Panc1 (cell line): ENCODE results near the gene CPA2. TPM values are rescaled to one million over a fixed set of nuclear protein-coding genes. Genes with fewer than 3 reads are reported as not detected.

Source experiments
- ATAC-seq: fragments of 200-7000 bp; cut with Tn5 transposase; 2 replicates; pipeline ENCODE4 v1.9.1; 2020; ENCODE audit warnings: mild to moderate bottlenecking, moderate library complexity
- BruUV-seq: library from RNA; stranded (reverse); fragments of 400-500 nt; replicated peaks from 2 replicates; lab custom pipeline; 2021; lab: Mats Ljungman, UMichigan
- CTCF ChIA-PET: fragments of 300-600 bp; sonication (Branson Sonifier 250); formaldehyde crosslinking; loops from one replicate; lab custom pipeline; 2022; ENCODE audit warnings: antibody characterized with exemption; lab: Charles Lee
- POLR2A ChIA-PET: fragments of 300-600 bp; sonication (Branson Sonifier 250); formaldehyde crosslinking; loops from one replicate; lab custom pipeline; 2022; ENCODE audit warnings: antibody characterized with exemption; lab: Charles Lee
- DNase-seq: peaks from one replicate; pipeline ENCODE4 v3.0.0-alpha.2; 2010; ENCODE audit warnings: low read depth, low spot score
- H3K27ac ChIP-seq: 2 replicates; pipeline ENCODE4 v1.5.1; 2011; ENCODE audit warnings: mild to moderate bottlenecking, low read length, inconsistent platforms
- H3K27me3 ChIP-seq: fragments of 200-500 bp; sonication (Bioruptor generic); 2 replicates; pipeline ENCODE4 v1.6.0; 2014; ENCODE audit warnings: low read length, inconsistent platforms; ENCODE audit not compliant: control insufficient read depth, insufficient read depth
- H3K36me3 ChIP-seq: fragments of 200-500 bp; sonication (Bioruptor generic); 2 replicates; pipeline ENCODE4 v1.5.1; 2014; ENCODE audit warnings: inconsistent platforms, mild to moderate bottlenecking, low read length, moderate library complexity; ENCODE audit not compliant: control insufficient read depth, insufficient read depth
- H3K4me1 ChIP-seq: 2 replicates; pipeline ENCODE4 v1.5.1; 2011; ENCODE audit warnings: inconsistent platforms, mild to moderate bottlenecking, low read length, moderate library complexity; ENCODE audit not compliant: control insufficient read depth, insufficient read depth
- H3K4me3 ChIP-seq, 2 experiments: 2 replicates each; pipeline ENCODE4 v1.5.1; 2011 to 2012; ENCODE audit warnings: low read depth in 2 of 2, low read length in 2 of 2, mild to moderate bottlenecking in 2 of 2, inconsistent platforms in 1 of 2, moderate library complexity in 1 of 2
- H3K9me3 ChIP-seq: fragments of 200-500 bp; sonication (Bioruptor generic); 2 replicates; pipeline ENCODE4 v1.5.1; 2014; ENCODE audit warnings: low read depth, mild to moderate bottlenecking, inconsistent platforms, low read length, moderate library complexity; ENCODE audit not compliant: control insufficient read depth, insufficient read depth
- POLR2AphosphoS5 ChIP-seq: IDR thresholded peaks from 2 replicates; pipeline ENCODE4 v1.6.1; 2012; ENCODE audit warnings: mild to moderate bottlenecking, low read depth, low read length, moderate library complexity
- SIN3A ChIP-seq: IDR thresholded peaks from 2 replicates; pipeline ENCODE4 v1.6.1; 2012; ENCODE audit warnings: low read depth, mild to moderate bottlenecking, low read length, moderate library complexity, borderline replicate concordance; ENCODE audit not compliant: insufficient read depth
- TCF7L2 ChIP-seq: IDR thresholded peaks from 2 replicates; pipeline ENCODE4 v1.6.1; 2011; ENCODE audit warnings: mild to moderate bottlenecking, low read depth, low read length, inconsistent platforms
- in situ Hi-C: cut with HindIII; loops from 2 replicates; pipeline ENCODE4 v1.10.0; 2016; ENCODE audit warnings: low sequenced_read_pairs, low pct_unique_long_range_greater_than_20kb
- intact Hi-C: fragments of 100-400 bp; cut with micrococcal nuclease; formaldehyde crosslinking; loops from one replicate; pipeline ENCODE4 v1.10.0; 2022; ENCODE audit not compliant: unreplicated experiment
- total RNA-seq: library from RNA; stranded (reverse); gene quantifications from one replicate; pipeline ENCODE4 v1.2.1, GENCODE V29; 2021; ENCODE audit not compliant: unreplicated experiment
- TF ChIP-seq, protein P1 (sequence below): fragments of 450-650 bp; IDR thresholded peaks from 2 replicates; pipeline ENCODE4 v1.5.1; 2017; ENCODE audit warnings: mild to moderate bottlenecking
- TF ChIP-seq, protein P2 (sequence below), 2 experiments: IDR thresholded peaks; 2 replicates each; pipeline ENCODE4 v1.6.1; 2011 to 2012; ENCODE audit warnings: low read depth in 2 of 2, control low read depth in 1 of 2, low read length in 1 of 2, mild to moderate bottlenecking in 1 of 2, moderate library complexity in 1 of 2; ENCODE audit not compliant: insufficient read depth in 1 of 2

CPA2 gene
- total RNA-seq, 1 experiment from 2014 or later: 0.87 TPM

DNA sequence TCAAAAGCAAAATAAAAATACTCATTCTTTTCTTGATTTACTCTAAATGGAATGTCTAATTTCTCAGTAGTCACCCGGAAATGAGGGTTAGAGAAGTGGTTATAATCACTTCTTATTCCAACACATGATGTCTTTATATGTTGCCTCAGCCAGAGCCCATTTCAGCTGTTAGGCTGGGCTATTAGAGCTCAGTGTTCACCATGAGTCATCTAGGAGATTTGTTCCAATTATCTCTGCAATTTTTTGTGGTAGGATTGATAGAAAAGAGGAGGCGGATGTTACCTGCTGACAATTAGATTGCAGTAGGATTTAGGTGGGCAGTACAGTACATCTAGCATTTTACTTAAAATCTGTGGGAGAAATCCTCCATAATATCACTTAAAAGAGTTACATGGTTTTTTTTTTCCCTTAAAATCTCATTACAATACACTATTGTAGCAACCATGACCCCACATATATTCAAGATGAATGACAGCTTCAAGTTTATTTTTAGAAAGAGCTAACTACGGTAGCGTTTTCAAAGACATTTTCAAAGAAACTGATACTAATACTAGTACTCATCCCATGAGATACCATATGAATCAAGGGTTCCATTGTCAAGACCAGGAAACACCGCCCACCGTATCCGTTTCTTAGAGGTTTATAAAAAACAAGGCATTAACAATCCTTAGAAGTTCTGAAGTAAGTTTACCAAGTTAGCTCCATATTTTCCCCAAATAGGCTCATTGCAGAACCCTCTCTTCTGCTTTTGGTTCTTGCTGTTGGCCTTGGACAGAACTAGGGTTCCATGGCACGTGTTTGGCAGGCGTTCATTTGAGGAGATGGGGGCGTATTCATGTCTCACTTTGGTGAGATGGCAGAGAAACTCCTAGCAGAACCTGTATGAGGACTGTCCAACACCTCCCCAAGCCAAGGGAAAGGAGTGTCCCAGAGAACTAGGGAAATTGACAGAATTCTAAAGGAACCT, 10.4 kb downstream of the CPA2 start:
- no peak overlapping the region for H3K27ac ChIP-seq
- no peak for DNase-seq
- H3K4me1 ChIP-seq: no peaks in the 10 kb centered on the region
- H3K9me3 ChIP-seq: no peaks in the 10 kb centered on the region
- ATAC-seq: no peak
- intact Hi-C loops (no loop called here), in situ Hi-C loops (no loop called here)
- no peak overlapping the region for H3K4me3 ChIP-seq
- no TSS peak for BruUV-seq
- TF ChIP-seq POLR2AphosphoS5: no peak
- H3K27me3 ChIP-seq: no peaks in the 10 kb centered on the region
- no peaks in the 10 kb centered on the region for H3K36me3 ChIP-seq
- POLR2A ChIA-PET: no interaction called here
- CTCF ChIA-PET: interaction anchor here (0.6 kb wide), 1 partner anchor 19 kb away, joined by 5 read pairs; no protein-coding TSS in a partner anchor

DNA sequence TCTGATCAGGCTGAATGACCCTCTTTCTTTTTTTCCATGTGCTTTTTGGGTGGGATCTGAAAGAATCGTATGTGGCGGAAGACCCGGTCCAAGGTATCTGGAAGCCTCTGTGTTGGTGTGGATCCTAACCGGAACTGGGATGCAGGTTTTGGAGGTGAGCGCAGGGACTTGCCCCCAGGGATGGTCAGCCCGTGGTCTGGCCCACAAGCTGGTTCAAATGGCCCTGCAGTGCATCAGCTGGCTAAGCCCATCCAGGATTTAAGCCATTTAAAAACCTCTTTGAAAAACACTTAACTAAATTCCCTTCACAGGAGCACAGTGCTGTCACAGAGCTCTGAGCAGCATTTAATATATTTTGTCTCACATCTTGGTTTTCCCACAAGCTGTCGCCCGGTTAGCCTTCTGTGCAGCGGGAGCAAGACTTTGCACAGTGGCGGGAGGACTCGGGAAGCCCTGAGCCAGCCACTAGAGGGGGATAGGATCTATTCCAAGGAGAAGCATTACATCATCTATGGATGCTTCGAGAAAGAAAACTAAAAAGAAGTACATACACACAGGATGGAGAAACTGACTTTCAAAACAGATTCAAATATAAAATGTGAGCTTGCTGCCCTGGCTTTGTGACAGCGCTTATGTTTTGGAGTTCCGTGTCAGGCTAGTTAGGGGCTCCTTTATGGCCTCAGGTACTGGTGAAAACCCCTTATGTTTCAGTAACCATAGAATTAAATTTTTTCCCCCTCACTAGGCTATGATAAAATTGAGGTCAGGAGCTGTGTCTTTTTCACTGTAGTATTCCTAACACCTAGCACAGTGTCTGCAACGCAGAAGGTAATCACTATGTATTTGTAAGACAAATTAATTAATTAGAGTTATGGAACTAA, 11.3 kb downstream of the CPA2 start:
- in situ Hi-C loops (no loop called here), intact Hi-C loops (no loop called here)
- POLR2A ChIA-PET: no interaction called here
- Histone ChIP-seq H3K27me3 (no peaks in the 10 kb centered on the region), H3K27ac (no peak overlapping the region), H3K36me3 (no peaks in the 10 kb centered on the region), H3K4me3 (no peak overlapping the region), H3K4me1 (no peaks in the 10 kb centered on the region), H3K9me3 (no peaks in the 10 kb centered on the region)
- ATAC-seq: peak; percentile 78; the same call in 1 of the 2 replicates
- no peak for DNase-seq
- no TSS peak for BruUV-seq
- TF ChIP-seq, protein P1, sequence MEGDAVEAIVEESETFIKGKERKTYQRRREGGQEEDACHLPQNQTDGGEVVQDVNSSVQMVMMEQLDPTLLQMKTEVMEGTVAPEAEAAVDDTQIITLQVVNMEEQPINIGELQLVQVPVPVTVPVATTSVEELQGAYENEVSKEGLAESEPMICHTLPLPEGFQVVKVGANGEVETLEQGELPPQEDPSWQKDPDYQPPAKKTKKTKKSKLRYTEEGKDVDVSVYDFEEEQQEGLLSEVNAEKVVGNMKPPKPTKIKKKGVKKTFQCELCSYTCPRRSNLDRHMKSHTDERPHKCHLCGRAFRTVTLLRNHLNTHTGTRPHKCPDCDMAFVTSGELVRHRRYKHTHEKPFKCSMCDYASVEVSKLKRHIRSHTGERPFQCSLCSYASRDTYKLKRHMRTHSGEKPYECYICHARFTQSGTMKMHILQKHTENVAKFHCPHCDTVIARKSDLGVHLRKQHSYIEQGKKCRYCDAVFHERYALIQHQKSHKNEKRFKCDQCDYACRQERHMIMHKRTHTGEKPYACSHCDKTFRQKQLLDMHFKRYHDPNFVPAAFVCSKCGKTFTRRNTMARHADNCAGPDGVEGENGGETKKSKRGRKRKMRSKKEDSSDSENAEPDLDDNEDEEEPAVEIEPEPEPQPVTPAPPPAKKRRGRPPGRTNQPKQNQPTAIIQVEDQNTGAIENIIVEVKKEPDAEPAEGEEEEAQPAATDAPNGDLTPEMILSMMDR: peak; percentile 63
- no peak for TF ChIP-seq TCF7L2
- CTCF ChIA-PET: no interaction called here

DNA sequence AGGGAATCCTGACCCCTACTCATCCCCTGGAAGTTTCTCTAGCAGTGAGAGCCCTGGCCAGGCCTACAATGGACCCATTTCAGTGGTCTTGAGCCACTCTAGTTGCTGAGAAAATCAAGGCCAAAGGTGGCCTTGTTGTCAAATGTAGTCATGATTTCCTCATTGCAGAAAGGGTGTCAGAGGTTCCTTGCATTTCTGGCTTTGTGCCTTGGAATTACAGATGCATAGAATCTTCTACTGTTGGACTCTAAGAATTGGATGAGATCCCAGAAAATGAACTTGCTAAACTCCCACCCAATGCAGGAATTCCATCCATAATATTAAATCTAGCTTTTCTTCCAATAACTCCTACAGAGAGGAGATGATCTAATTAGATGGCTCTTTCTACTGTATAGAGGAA, 12.2 kb downstream of the CPA2 start:
- no peaks in the 10 kb centered on the region for H3K4me1 ChIP-seq
- DNase-seq (no peak), ATAC-seq (no peak)
- H3K36me3 ChIP-seq: no peaks in the 10 kb centered on the region
- no peak overlapping the region for H3K27ac ChIP-seq
- H3K4me3 ChIP-seq: no peak overlapping the region
- H3K27me3 ChIP-seq: no peaks in the 10 kb centered on the region
- POLR2A ChIA-PET: no interaction called here
- BruUV-seq: no TSS peak
- TF ChIP-seq SIN3A: no peak
- TF ChIP-seq TCF7L2: no peak
- TF ChIP-seq, protein P2, sequence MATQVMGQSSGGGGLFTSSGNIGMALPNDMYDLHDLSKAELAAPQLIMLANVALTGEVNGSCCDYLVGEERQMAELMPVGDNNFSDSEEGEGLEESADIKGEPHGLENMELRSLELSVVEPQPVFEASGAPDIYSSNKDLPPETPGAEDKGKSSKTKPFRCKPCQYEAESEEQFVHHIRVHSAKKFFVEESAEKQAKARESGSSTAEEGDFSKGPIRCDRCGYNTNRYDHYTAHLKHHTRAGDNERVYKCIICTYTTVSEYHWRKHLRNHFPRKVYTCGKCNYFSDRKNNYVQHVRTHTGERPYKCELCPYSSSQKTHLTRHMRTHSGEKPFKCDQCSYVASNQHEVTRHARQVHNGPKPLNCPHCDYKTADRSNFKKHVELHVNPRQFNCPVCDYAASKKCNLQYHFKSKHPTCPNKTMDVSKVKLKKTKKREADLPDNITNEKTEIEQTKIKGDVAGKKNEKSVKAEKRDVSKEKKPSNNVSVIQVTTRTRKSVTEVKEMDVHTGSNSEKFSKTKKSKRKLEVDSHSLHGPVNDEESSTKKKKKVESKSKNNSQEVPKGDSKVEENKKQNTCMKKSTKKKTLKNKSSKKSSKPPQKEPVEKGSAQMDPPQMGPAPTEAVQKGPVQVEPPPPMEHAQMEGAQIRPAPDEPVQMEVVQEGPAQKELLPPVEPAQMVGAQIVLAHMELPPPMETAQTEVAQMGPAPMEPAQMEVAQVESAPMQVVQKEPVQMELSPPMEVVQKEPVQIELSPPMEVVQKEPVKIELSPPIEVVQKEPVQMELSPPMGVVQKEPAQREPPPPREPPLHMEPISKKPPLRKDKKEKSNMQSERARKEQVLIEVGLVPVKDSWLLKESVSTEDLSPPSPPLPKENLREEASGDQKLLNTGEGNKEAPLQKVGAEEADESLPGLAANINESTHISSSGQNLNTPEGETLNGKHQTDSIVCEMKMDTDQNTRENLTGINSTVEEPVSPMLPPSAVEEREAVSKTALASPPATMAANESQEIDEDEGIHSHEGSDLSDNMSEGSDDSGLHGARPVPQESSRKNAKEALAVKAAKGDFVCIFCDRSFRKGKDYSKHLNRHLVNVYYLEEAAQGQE (IDR thresholded peaks at IDR 0.05; ENCODE audit: insufficient read depth in 1 of 2, low read depth in 2 of 2, low read length in 1 of 2): no peak
- no peak for TF ChIP-seq POLR2AphosphoS5
- TF ChIP-seq, protein P1: no peak
- intact Hi-C loops: no loop called here
- in situ Hi-C loops: no loop called here
- CTCF ChIA-PET: no interaction called here
- no peaks in the 10 kb centered on the region for H3K9me3 ChIP-seq
